ENCODE data around the gene SERTAD2.

Gene SERTAD2

DNA sequence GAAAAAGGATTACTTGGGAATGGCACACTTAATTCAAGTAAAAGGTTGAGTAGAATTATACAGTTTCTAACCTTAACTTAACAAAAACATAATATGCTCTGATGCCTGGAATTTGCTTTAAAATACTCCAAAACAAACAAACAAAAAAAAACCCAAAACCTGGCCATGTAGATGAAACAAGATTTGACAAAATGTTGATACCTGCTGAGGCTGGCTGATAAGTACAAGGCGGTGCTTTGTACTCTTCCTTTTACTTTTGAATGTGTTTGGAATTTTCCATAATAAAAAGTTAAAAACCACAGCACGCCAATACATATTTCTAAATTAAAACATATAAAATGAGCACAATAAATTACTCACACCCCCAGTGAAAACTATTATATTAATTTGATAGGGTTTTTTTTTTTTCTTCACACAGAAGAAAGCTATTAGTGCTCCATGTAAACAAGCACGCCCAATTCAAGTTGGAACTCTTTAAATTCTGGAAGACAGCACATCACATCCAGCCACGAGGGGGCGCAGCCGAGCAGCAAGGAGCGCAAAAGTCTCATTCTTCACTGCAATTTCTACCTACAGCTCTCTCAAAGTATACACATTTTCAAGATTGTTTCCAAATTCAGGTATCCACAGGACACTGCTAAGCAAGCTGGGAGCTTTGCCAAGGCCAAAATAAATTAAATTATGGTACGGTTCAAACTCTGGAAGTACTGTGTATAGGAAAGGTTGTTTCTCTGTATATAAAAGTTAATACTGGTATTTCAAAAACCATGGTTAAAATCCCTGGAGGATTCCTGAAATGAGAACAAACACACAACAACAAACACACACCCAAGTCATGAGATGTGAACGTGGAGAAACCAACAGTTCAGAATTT, 7.5 kb downstream of the SERTAD2 start:
- peak; percentile 78 to 85 for DNase-seq

DNA sequence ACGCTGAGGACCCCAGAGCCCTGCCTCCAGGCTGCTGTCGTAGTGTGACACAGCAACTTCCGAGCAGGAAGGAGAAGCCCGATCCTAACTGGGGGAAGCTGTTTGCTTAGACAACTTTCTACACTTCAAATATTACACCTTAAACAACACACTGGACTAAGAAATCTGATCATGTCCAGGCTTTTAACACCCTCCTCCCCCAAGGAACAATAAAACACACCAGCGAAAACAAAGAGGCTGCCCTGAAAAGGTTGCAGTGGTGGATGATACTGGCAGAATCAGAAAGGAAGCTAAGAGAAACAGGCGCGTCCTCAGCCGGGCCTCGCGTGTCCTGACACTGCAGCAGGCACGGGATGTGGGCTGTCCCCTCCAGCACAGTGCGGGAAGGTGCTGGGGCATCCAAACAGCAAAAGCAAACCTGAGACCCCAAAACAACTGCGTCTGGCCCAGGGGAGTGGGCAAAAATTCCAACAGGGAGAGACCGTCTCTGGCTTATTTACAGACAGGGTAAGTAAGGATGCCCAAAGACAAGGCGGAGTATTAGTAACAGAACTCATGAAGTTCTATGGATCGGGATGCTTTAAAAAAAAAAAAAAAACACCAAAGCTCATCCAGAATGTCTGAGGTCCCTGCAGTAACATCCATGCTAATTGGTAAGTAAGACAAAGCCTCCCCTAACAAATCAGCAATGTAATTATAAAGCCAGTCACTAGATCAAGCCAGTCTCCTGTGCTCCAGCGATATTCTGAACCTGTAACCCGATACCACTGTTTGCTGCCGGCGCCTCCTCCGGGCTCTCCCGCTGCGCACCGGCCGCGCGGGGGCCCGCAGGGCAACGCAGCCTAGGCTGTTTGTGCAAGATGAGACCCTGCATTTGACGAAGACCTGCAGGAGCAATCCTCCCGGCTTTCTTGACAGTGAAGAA, 9.0 kb downstream of the SERTAD2 start:
- peak; percentile 29 to 70 for DNase-seq

DNA sequence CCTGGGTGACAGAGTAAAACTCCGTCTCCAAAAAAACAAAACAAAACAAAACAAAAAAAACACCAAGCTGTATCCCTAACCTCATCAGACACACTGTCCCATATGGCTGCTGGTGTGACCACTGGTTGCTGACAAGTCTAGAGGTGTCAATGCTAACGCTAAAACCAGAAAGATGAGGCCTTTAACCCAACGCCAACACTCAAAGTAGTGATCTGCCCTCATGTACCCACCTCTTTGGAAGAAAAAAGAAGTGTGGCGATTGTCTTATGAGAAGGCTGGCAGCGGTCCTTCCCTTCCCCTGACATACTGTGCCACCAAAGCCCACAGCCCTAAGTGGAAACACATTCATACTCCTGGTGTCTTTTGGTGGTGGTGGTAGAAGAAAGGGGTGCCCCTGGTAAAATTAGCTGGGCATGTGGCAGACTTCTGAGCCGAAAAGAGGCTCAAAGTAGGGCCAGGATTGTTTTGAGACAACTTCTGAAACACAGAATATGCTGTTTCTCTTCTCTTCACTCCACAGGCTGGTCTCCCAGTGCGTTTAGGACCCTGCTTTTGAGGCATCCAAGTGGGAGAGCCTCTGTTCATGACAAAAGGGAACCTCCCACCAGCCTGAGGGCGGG, 9.8 kb downstream of the SERTAD2 start:
- DNase-seq = no peak

DNA sequence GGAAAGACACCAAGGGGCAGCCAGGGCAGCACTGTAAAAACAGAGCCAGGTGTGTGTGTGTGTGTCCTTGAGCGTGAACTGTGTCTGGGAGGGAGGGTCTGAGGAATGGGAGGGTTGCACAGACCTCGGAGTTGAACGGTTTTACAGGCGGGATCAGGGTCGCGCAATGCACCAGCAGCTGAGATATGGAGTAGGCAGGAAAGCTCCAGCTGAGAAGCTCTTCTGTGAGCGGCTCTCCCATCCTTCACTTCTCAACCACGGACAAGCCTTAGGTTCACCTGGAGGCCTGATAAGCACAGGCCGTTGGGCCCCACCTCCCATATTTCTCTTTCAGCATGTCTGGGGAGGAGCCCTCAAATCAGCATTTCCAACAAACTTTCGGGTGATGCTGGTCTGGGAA, 12.1 kb downstream of the SERTAD2 start:
- no peak for DNase-seq

DNA sequence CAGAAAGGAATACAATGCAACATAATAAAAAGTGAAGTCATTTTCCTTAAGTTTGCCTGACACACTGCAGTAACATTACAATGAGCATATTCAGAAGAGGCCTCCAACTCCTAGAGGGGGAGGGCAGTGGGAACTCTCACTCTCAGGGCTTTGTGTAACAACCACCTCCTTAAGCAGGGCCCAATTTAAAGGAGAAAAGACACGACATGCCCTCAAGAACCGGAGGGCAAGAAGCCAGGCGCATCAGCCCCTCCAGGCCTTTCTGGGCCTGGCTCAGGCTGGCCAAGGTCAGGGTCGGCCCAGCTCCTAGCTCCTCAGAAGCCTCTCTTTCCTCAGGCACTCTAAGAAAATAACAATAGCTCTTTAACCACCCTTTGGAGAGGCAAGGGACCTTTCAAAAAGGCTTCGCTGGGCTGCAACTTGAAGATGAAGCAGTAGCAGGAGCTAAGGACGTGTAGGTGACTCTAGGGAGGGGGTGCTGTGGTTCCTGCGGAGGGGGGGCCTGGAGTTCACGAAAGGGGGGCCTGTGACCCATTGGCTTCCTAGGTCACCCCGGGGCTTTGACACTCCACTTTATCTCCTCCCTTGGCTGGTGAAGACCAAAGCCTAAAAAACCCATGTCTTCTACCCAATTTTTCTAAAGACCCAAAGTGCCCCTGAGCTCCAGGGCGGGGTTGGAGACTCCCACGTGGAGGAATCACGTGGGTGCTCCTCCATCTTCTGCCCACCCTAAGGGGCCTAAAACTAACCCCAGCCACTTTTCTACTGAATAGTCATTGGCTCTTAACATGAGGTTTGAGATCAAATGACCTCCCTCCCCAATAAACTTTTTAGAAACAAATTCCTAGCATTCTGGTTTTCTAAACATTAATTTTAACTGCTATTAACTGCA, 13.3 kb downstream of the SERTAD2 start:
- DNase-seq = no peak

DNA sequence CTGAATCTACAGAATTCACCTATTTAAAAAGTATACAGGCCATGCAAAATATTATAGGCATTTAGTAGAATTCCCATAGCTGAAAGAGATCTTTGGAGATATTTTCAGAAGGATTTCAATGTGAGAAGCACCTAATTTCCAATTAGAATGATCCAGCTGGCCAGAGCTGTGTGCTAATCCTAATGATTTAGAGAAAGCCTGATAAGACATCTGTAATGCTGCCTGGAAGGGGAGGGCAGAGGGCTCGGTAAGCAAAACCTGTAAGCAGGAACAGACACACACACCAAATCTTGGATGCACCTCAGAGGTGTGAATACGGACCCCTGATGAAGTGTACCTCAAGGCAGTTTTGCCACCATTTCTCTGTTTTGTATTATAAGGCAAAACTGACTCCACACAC, 14.0 kb downstream of the SERTAD2 start:
- no peak for DNase-seq

DNA sequence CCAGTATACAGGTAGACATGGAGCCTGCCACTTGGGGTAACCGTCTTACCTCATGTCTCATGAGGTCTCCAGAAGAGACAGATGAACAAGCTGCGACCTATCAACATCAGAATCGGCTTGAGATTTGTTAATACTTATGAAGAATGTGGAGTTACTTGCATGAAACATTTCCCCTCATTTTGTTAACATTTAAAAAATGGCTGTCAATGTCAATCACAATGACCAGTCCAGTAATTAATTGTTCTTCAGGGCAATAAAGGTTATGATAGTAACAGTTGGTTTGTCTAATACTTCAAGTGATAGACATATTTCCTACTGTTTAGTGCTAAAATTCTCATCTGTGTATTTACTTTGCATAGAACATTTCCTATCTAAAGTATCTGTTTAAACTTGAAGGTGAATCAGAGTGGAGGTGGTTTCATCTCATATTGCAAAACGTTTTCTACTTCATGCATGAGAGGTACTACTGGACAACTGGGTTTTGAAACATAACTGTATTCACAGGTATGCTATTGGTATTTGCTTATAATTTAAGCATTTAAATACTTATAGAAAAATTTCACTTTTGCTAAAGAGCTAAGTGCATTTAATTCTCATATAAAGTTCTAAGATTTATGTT, 15.1 kb downstream of the SERTAD2 start:
- no peak for DNase-seq

DNA sequence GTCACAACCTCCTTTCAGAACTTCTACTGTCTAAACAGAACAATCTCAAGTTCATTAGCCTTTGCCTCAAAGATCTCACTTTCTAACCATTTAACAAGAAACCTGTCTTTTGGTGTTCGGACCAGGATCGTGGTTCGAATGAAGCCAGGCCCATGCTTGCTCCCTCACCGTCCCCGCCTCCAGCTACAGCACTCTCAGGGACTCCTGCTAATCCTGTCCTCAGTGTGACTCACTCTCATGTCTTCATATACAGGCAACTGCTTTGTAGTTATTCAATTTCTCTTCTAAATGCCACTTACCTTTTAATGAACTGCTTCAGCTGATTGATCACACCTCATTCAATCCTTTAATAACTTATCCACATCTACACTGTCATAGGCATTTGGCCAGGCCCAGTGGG, 15.8 kb downstream of the SERTAD2 start:
- no peak for DNase-seq

DNA sequence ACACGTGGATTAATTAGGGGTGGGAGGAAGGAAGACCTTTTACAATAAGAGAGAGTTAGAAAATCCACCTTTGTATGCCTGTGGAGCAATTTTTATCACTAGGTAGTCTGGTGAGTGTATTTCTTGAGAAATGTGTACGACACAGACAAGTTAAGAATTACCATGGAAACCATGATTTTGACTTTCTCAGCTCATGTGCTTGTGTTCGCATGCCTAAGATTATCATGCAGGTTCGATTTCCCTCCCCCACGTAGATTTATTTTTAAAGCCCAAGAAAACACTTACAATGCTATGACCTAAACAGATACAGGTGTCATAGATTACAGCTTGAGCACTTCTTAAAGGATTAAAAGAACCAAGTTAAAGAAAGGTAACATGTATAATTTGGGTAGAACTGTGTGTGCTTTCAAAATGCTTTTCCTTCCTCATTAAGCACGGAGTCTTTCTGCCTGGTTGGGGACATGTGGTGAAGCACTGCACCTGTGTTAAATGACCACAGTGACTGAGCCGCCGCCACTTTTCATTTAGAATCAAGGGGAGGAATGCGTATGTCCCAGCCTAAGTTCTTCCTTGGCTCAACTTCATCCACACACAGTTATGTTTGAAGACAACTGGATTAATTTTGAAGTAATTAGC, 16.6 kb downstream of the SERTAD2 start:
- peak in 1 of 2 donors; percentile 49 for DNase-seq

DNA sequence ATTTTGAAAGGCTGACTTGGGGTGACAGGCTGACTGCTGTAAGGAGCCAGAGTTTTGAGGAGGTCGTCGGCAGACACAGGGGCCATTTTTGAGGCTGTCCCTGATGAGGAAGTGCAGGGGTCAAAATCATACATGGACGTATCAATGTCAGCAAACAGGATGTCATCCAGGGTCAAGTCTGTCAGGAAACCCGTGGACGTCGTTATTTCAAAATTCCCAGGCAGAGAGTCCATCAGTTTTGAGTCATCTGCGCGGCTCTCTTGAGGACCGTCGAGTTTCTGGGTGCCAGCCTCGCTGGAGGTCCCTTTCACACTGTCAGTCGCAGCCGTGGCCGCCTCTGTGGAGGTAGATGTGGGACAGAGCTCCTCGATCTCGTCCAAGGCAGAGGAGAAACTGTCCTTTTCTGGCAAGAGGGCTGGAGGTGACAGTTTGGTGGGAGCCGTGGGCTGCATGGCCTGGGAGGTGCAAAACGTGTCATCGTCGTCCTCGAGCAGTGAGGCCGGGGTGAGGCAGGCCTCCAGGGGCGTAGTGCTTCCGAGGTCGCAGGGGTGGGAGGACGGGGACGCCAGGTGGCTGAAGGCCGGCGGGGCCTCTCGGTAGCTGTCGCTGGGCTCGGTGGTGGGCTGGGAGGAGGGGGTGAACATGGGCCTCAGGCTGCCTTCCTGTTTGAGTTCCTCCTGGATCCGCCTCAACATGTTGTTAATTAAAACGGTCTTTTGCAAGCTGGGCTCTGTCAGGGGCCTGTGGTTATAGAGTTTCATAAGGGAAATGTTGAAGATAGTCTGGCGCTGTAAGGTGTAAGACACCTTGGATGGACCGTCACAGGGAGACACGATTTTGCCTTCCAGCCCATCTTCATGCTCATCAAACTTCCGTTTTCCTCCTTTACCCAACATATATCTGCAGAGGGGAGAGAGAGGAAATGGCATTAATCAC, 17.5 kb downstream of the SERTAD2 start:
- DNase-seq = peak in 1 of 2 donors; percentile 14

DNA sequence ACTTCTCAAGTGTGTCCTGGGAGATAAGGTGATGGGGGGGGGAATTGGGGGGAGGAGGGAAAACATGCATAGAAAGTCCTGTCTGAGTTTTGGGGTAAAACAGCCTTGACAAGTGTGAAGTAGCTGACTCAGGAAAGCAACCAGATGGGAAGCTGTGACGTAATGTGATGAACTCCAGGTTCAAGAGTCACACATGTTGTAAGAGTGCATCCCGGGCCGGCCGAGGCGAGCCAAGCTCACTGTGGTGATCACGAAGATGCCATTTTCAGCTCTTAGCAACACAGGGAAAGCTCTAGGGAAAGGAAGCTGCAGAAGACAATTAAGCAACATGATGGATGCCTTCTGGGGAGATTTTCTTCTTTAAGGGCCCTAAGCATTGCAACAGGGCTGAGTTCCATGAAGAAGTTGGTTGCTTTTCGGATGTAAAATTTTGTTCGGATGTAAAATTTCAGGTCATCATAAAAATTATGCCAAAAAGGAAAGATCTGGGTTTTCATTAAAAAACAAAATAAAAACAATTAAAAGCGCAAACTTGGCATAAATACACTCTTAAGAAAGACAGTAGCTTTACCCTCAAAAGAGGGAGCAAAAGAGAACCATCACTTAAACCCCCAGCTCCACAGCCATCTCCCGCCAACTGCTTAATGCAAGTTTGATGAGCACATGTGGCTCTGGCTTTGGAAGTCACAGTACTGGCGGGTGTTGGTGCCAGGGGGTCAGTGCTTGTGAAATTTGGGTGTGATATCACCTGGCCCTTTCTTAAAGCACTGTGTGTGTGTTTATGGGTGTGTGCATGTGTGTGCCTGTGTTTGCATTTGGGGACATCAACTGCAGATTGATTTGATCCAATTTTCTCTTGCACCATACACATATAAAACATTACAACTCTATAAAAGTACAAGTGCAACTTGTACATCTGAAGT, 19.1 kb downstream of the SERTAD2 start:
- peak in 1 of 2 donors; percentile 34 for DNase-seq

DNA sequence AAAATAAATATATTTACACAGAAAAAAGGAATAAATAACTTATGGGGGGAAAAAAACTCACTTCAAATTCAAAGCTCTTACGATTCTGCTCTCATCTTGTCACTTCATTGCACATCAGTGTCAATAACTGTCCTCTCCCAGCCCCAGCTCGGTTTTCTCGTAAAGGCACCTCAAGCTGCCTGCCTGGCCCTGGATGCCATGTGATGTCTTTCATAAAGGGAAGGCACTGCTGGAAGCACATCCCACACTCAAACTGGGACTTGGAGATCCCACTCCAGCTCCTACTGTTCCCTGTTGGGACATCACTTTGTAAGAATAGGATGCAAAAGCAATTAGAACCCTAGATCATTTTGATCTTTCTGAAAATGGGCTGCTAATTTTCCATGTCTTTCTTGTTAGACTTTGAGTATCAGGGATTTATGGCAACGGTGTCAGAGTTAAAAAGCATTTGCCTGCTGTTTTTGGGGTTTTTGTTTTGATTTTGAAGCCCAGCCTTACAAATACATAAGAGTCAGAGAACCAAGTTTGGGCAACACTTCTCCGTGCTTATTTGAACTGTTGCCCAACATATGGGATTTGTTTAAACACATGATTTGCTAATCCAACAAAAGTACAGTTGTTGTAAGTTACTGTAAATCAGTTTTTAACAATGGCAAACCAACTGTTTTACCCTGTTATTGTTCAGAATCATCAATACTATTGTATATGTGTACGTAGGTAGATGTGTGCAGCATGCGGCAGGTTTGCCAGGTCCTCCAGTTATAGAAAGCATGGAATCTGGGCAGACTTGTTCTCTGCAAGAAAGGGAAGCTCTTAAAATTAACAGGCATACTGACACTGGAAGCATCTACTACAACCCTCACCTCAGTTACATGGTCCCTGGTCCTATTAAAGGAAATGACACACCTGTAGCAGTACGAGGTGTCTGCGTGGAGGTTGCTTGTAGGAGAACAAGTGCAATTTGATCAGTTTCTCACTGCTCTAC, 20.6 kb downstream of the SERTAD2 start:
- DNase-seq = no peak

DNA sequence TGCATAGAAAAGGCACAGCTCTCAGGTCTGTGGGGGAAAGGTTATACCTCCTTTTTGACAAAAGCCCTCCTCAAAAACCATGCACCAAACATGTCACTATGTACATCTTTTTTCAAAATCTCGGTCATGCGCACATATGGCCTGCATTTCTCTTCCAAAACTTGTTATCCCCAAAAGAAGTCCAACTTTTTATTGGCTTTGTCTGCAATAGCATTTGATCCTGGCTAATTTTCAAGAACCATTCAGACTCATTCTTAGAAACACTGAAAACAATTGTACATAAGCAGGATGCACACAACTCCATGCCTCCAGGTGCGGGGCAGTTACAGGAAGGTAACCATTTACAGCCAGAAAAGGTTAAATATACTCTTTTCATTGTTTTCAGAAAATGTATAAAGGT, 21.9 kb downstream of the SERTAD2 start:
- no peak for DNase-seq

DNA sequence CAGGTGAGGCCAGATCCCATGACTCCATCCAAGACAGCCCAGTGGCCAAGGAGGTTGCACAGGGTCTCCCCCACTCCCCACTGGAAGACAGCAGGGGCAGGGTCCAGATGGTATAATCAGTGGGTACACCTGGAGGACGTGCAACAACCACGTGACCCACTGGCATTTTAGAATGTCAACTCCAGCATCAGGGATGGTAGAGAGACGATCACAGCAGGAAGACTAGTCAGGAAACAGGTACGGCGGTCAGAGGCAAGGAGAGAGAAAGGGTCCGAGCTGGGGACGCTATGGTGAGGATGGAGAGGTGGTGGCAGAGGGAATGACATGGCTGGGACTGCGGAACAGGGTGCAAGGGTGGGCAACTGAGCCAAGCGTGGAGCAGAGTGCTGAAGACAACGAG, 23.0 kb downstream of the SERTAD2 start:
- no peak for DNase-seq

DNA sequence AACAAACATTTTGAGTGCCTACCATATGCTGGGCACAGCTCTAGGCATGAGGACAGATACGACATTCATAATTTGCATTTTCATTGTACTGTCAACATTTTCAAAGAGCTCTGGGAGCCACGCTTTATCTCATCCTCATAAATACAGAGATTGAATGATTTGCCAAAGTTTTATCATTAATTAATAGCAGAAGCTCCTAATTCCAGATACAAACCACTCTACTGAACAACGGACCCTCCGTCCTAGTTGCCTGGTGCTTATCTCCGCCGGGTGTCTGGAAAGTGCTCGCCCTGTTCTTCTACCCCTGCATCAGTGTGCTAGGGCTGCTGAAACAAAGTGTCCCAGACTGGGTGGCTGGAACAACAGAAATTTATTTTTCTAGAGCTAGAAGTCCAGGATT, 23.8 kb downstream of the SERTAD2 start:
- DNase-seq = no peak

DNA sequence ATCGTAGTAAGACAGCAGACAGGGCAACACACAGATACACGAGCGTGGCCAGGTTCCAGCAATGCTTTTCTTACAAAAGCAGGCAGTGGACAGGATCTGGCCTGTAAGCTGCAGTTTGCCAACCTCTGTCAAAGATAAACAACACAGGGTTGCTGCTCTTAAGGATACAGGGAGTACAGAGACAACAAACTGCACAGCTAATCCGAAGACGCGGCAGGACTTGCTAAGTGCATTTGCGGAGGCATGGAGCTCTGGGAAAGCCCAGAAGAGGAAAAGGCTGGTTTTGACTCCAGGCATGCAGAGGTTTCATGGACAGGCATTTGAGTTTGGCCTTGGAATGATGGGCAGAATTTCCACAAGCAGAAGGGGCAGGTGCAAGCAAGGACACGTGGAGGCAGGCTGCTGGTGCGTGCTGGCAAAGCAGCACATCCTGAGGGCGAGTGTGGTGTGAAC, 24.4 kb downstream of the SERTAD2 start:
- no peak for DNase-seq

All from CD4-positive, alpha-beta T cell treated with Interleukin-1 beta for 1 hour (primary cell).